ENCODE measurements around the gene MMP7. TPM values are rescaled to one million over a fixed set of nuclear protein-coding genes. Genes with fewer than 3 reads are reported as not detected.

Gene MMP7
- total and polyA plus RNA-seq, 2 donors (not counting 3 experiments of a cell fraction or from before 2014, with no cell fraction given): 0.65 TPM; not detected in 1

- dilution Hi-C loops (cut with MboI; ENCODE audit: extremely low pct_ligation_motif_present, low sequenced_read_pairs): no loop called here
- Histone ChIP-seq H3K36me3 (ENCODE audit: control insufficient read depth in 2 of 2, extremely low read depth in 1 of 2, insufficient read depth in 2 of 2, low read length in 2 of 2) (no peaks in the 10 kb centered on the region), H3K4me3 (replicated peaks in 1 of 3; ENCODE audit: insufficient read depth in 1 of 3, low read depth in 1 of 3, low read length in 3 of 3) (no peak overlapping the region), H3K9ac (replicated peaks; ENCODE audit: extremely low read depth, insufficient read depth, low read length) (no peak overlapping the region), H3K9me1 (replicated peaks; ENCODE audit: control insufficient read depth, extremely low read depth, insufficient read depth, low read length) (no peaks in the 10 kb centered on the region), H3K79me2 (ENCODE audit: control insufficient read depth, insufficient read depth, low read length) (no peaks in the 10 kb centered on the region), H3K4me2 (ENCODE audit: insufficient read depth, low read length) (no peak overlapping the region), H3K4me1 (ENCODE audit: control insufficient read depth, extremely low read depth, insufficient read depth, low read length) (peaks cover 3% of the 10 kb centered on the region), H2AFZ (ENCODE audit: low read depth, low read length) (no peak overlapping the region), H3K27ac (ENCODE audit: insufficient read depth, low read depth, low read length) (no peak overlapping the region), H3K9me3 (replicated peaks; ENCODE audit: control insufficient read depth, insufficient read depth, low read length) (no peaks in the 10 kb centered on the region), H4K20me1 (replicated peaks; ENCODE audit: control insufficient read depth, extremely low read depth, insufficient read depth, low read length) (no peaks in the 10 kb centered on the region), H3K27me3 (ENCODE audit: control insufficient read depth in 2 of 2, insufficient read depth in 2 of 2, low read length in 2 of 2) (no peaks in the 10 kb centered on the region)
- POLR2A ChIA-PET: no interaction called here
- no TSS peak for BruUV-seq (replicated peaks)
- intact Hi-C loops (cut with micrococcal nuclease): no loop called here
- no peak for DNase-seq (ENCODE audit: low read depth, low spot score)
- no peak for TF ChIP-seq POLR2AphosphoS5 (IDR thresholded peaks at IDR 0.05; ENCODE audit: insufficient read depth, low read depth, low read length)
- no peak for TF ChIP-seq FOS (IDR thresholded peaks at IDR 0.05; ENCODE audit: borderline replicate concordance, insufficient read depth, low read length)
- no peak for TF ChIP-seq GATA2 (IDR thresholded peaks at IDR 0.05; ENCODE audit: insufficient read depth, insufficient read length, low read depth, low read length)
- TF ChIP-seq JUN (IDR thresholded peaks at IDR 0.05; ENCODE audit: borderline replicate concordance, insufficient read depth, insufficient read length, low read depth): no peak
- TF ChIP-seq, protein P1, sequence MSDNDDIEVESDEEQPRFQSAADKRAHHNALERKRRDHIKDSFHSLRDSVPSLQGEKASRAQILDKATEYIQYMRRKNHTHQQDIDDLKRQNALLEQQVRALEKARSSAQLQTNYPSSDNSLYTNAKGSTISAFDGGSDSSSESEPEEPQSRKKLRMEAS (IDR thresholded peaks at IDR 0.05; ENCODE audit: insufficient read depth, insufficient read length): no peak
- no peak for TF ChIP-seq EZH2 (IDR thresholded peaks at IDR 0.05; ENCODE audit: borderline replicate concordance, low read depth, low read length, severe bottlenecking)
- TF ChIP-seq POLR2A (IDR thresholded peaks at IDR 0.05; ENCODE audit: low read depth, low read length): no peak
- TF ChIP-seq, protein P2, sequence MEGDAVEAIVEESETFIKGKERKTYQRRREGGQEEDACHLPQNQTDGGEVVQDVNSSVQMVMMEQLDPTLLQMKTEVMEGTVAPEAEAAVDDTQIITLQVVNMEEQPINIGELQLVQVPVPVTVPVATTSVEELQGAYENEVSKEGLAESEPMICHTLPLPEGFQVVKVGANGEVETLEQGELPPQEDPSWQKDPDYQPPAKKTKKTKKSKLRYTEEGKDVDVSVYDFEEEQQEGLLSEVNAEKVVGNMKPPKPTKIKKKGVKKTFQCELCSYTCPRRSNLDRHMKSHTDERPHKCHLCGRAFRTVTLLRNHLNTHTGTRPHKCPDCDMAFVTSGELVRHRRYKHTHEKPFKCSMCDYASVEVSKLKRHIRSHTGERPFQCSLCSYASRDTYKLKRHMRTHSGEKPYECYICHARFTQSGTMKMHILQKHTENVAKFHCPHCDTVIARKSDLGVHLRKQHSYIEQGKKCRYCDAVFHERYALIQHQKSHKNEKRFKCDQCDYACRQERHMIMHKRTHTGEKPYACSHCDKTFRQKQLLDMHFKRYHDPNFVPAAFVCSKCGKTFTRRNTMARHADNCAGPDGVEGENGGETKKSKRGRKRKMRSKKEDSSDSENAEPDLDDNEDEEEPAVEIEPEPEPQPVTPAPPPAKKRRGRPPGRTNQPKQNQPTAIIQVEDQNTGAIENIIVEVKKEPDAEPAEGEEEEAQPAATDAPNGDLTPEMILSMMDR (IDR thresholded peaks at IDR 0.05; ENCODE audit: extremely low read depth in 1 of 2, insufficient read depth in 1 of 2, low read depth in 1 of 2, low read length in 2 of 2): no peak
- TF ChIP-seq MYC (IDR thresholded peaks at IDR 0.05; ENCODE audit: low read depth, low read length): no peak
- no peak for FAIRE-seq
- CTCF ChIA-PET: interaction anchor here (1.5 kb wide), 1 partner anchor 107 kb away, joined by 4 read pairs; no protein-coding TSS in a partner anchor
These were observed 29.3 kb upstream of the MMP7 start for GRCh38 chr11:102559839-102560238.
